HG03103 (cell line): ENCODE measurements around the gene LRRN2.
"Not testable (repeated sequence)": the region's sequence is repeated elsewhere in the genome, so short reads cannot be mapped to it uniquely, and the experiment has no call there.

ENCODE experiments used
- ATAC-seq: cut with Tn5 transposase; IDR thresholded peaks from one replicate; pipeline ENCODE4 v1.9.1; 2021; ENCODE audit warnings: low read depth; ENCODE audit not compliant: unreplicated experiment

LRRN2 gene

DNA sequence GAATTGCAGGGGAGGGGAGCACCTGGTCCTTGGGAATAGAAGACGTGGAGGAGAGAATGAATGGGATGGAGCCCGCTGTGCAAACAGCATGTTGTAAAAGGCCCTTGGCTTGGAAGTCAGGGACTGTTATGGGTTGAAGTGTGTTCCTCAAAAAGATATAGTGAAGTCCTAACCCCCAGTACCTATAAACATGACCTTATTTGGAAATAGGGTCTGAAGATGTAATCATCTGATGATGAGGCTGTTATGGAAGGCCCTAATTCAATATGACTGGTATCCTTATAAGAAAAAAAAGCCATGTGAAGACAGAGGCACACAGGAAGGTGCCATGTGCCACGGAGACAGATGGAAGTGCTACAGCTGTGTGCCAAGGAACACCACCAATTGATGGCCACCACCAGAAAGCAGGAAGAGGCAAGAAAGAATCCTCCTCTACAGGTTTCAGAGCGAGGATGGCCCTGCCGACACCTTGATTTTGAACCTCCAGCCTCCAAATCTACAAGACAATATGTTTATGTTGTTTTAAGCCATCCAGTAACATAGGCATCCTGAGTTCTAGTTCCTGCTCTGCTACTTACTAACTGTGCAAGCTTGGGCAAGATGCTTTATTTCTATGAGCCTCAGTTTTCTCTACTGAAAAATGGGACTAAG lies 51.2 kb downstream of the LRRN2 start:
- no peak for ATAC-seq

DNA sequence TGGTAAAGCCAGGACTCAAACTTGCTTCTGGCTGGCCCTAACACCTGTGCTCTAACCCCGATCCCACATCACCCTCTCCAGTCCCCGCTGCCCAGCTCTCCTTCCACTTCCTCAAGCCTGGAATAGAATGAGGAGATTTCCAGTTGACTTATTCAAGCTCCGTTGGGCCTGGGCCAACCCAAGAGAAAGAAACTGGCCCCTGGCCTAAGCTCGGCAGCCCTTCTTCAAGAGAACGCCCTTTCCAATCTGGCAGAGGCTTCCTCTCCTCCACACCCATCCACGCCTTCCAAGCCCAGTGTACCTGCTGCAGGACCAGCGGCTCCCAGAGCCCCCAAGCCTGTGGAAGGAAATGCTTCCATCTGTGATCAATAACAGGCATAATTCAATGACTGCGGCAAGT lies 51.9 kb downstream of the LRRN2 start:
- no peak for ATAC-seq

DNA sequence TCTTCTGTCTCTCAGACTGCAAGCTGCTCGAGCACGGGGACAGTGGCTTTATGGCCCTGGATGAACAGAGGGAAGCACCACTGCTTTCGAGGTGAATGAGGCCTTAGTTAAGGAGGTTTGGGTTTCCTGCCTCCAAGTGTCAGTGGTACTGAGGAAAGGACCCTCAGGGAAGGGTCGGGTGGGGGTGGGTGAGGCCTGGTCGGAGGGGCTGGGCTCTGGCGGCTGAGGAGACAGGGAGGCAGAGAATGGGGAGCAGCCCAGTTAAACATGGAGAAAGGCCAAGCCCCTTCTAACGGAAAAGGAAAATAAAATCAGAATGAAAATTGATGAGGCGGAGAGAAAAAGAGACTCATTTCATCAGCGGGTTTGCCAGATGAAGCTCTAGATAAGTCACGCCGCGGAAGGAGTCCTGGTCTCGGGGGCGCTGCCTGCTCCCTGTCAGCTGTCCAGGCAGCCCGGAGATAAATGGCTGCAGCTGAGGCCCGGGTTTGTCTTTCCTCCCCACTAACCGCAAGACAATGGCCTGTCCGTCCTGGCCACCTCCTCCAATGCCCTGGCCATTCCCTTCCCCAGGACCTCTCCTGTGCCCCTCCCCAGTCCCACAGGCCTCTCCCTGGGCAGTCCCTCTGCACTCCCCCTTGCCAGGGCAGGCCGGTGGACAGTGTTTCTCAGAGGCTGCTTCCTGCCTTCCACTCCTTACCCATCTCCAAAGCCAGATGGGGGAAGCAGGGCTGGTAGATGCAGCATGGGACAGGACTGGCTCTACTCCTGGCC lies 55.2 kb downstream of the LRRN2 start:
- no peak for ATAC-seq

DNA sequence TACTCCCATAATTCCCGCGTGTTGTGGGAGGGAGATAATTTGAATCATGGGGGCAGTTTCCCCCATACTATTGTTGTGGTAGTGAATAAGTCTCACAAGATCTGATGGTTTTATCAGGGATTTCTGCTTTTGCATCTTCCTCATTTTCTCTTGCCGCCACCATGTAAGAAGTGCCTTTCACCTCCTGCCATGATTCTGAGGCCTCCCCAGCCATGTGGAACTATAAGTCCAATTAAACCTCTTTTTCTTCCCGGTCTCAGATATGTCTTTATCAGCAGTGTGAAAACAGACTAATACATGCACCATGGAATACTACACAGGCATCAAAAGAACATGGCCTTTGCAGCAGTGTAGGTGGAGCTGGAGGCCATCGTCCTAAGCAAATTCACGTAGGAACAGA lies 56.1 kb downstream of the LRRN2 start:
- not testable (repeated sequence) for ATAC-seq

DNA sequence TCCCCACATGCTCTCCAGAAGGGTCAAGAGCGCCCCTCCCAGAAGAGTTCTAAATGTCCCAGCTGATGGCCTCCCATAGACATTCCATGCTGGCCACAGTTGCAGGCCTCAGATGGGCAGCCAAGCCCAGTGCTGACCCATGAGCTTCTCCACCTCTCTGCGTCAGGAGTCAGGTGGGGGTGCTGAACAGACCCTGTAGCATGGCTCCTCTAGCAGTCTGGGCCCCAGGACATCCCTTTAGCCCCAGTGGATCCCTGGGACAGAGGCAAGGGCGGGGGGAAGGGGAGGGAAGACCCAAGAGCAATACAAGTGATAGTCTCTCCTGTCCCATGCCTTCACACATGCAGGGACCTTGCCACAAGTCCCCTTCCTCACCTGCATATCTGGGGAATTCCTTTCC lies 56.7 kb downstream of the LRRN2 start:
- ATAC-seq, result no peak

DNA sequence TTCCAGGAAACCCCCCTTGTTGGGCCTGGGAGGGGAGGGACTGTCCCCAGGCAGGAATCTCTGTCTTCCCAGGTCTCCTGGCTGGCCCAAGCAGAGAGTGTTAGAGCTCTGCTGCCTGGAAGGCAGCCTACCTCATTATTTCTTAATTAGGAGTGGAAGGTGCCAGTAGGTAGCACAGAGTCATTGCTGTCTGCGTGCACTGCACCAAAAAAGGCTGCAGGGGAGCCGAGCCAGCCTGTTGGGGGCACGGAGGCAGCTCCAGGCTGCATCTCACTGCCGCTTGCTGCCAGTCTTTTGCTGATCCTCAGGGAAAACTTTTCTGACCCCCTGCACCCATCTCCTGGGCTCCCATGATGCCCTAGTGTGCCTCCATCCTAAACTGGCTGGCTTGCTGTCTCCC lies 58.1 kb downstream of the LRRN2 start:
- no peak for ATAC-seq

DNA sequence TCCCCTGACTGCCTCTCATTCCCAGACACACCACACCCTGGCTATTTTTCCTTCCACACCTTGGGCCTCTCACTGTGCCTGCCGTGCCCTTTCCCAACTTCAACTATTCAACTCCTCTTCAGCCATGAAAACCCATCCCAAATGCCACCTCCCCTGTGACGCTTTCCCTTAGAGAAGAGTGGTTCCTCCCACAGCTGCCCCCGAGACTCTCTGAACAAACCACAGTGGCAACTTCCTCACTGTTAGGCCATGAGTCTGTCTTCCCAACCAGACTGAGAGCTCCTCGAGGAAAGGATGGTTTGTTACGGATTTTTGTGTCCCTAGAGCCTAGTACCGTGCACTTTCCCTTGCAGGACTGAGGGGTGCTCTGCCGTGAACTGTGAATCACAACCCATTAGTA lies 59.2 kb downstream of the LRRN2 start:
- ATAC-seq, result no peak

DNA sequence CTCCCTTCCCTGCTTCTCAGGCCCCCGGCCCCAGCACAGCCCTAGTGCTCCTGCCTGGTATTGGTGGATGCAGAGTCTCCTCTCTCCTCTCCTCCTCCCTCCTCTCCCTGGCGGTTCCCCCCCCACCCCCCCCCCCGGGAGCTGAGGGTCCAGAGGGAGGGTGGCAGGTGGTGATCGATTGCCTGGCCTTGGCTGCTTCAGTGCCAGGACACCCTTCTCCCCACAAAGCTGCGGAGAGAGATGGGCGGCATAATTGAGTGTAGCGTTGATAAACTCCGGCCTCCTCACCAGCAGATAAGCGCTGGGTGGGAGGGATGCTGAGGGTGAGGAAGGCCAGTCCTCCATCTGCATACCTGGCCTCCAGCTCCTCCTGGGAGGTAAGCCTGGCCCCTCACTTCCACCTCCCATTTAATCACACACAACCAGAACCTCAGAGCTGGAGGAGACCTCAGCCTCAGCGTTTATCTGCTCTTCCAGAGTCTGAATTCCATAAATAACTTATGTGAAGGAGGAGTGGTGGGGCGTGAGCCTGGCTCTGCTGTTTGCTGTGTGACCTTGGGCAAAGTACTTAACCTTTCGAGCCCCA lies 60.8 kb downstream of the LRRN2 start:
- no peak for ATAC-seq

DNA sequence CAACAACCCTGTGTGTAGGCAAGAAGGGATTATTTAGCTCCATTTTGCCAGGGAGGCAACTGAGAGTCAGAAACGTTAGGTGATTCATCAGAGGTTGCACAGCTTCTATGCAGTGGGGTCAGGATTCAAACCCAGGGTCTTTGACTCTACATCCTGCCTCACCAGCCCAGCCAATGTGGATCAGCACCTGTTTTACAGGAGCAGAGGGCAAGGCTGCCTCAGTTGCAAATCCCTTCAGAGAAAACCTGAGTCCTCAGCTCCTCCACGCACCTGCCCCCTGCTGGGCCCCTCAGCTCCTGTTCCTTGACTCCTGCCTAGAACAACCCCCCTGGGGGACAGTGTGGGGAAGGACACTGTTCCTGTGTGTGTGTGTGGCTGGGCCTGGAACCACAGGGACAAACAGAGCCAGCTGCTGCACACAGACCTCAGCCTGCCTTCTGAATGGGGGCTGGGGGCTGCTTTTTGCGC lies 61.6 kb downstream of the LRRN2 start:
- no peak for ATAC-seq

DNA sequence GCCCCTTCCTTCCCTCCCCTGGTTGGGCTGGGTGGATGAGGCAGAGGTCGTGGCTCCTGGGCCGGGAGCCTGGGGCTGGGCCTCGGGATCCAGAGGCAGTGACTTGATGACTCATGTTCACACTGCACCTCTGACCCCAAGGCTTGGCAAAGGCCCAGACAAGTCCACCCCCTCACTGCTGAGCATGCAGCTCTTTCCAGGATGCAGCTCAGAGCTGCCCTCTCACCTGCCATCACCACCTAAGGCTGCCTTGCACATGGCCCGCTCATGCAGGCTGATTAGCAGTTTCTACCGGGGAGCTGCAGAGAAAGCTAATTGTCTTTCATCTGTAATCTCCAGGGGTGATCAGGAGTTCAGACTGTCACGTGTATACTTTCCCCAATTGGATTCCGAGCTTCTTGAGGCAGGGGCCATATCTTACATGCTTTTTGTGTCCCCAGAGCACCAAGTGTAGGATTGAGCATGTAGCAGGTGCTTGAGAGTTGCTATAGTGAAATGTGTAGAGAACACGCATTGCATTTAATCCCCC lies 62.1 kb downstream of the LRRN2 start:
- no peak for ATAC-seq

DNA sequence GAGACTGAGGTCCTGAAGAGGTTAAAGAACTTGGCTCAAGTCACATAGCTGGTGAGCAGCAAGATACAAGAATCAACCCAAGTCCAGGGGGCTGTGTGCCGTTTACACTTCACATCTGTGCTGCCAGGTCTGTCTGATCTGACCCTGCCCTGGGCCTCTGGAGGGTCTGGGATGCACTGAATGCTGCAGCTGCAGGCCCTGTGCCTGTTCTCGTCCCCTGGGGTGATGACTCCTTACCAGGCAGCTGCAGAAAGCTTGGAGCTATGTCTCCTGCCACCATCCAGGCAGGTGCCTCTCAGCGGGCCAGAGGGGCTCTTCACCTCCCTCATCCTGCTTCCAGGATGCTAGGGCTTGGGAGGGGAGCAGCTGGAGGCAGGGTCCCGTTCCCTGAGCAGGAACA lies 63.5 kb downstream of the LRRN2 start:
- no peak for ATAC-seq

DNA sequence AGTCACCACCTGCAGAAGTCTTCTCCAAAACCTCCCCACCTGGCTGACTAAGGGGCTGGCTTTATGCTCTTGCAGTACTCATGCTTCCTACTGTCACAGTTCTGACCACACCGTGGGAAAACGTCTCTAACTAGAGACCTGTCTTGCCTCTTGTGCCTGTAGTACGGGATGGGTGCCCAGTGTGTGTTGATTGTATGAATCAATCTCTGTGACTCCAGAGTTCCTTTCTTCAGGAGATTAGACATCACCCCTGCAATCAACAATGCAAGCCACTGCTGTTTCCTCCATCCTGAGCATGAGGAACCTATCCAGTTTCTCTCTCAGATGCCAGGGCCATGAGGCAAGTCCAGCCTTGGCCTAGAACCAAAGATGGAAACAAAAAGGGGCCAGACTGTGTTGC lies 64.1 kb downstream of the LRRN2 start:
- no peak for ATAC-seq

DNA sequence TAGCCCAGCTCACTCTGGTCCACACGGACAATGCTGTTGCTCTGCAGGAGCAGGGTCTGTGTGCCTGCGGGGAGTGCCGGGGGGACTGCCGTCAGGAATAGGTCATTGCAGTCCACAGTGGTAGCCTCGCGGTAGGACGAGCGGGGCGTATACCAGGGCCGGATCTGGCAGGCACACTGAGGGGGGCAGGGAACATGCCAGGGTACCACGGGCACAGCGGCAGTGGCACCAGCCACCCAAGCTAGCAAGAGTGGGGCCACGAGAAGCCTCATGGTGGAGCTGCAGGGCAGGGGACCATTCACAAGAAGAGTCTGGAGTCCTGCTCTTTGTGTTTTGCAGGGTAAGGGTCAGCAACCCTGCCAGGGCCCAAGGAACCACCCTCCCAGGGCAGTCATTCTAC lies 65.8 kb downstream of the LRRN2 start:
- ATAC-seq, result no peak

DNA sequence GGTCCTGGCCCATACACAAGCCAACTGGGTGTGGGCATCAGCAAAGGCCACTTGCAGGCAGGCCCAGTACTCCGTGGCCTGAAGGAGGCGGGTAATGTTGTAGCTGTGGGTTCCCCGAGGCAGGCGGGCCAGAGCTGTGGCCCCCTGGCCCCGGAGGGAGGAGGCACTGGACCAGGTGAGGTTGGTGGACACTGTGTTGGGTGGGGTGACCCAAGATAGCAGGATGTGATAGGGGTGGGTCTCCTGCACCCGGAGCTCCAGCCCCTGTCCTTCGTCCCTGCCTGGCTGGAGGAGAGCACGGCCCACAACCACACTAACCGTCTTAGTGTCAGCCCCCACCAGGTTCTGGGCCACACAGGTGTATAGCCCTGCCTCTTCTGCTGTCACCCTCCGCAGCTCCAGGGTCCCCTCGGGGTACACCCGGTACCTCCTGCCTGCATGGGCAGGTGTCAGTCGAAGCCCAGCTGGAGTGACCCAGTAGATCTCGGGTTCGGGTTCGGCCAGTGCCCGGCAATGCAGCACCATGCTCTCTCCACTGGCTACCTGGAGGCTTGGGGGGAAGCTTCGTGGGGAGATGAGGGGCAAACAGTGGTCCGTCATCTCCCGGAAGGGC lies 67.3 kb downstream of the LRRN2 start:
- no peak for ATAC-seq

DNA sequence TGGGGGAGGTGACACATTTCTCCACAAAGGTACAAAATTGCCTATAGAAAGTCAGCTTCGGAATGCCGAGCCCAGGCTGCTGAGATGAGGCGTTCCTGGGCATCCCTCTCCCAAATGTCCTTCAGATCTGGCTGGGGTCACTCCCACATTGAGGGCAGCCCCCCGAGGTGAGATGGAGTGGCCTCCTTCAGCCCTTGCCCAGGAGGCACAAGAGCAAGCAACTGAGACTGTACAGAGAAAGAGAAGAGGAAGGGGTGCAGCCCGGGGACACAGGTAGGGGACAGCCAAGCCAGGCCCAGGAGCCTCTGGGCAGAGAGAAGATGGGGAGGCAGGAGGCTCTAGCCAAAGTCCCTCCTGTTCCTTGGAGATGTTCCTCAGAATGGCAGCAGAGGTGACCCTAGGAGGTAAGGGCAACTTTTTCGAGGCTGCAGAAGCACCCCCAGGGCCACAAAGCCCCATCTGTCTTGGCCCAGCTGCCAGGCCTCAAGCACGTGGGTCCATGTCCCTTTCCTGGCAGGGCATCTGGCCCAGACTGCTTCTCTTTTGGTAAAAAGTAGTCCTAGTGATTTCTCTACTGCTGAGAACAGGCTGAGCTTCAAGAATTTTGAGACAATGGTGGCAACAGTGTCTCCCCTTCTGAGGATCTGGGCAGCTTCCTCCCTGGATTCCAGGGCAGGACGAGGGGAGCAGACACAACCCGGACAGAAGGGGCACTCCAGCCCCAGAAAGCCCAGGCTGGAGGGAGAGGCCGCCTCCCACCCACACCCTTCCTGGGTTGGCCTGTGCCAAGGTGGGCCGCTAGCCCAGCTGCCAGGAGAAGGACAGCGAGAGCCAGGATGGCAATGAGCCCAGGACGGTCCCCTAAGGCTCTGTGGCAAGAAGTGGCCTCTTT lies 68.0 kb downstream of the LRRN2 start:
- no peak for ATAC-seq

DNA sequence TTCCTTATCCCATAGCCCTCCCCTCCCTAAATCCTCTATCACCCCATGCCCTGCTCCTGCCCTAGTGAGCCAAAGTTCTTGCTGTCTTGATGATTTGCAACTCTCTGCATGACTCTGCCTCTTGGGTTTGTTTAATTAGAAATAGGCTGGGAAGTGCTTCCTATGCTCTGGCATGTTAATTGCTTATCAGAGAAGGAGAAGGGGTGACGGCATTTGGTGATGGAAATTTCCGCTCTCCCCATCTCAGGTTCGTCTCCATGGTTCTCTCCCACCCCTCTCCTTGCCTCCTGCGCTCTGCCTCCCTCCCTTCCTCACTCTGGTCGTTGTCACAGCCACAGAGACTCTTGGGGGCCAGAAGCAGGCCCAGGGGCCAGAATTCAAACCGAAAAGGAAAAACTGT lies 68.9 kb downstream of the LRRN2 start:
- no peak for ATAC-seq

DNA sequence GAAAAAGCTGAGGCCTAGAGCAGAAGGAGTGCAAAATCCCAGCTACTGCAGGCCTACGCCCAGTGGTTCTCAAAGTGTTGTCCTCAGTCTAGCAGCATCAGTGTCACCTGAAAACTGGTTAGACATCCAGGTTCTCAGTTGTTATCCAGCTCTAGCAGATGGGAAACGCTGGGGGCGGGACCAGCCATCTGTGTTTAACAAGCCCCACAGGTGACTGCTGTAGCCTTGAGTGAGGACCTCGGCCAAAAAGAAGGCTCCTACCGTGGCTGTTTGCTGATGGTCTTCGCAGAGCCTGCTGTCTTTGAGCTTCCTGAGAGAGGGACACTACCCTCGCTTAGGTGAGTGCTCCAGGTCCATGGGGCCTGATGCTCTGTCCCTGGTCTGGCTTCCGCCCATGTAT lies 69.7 kb downstream of the LRRN2 start:
- no peak for ATAC-seq

DNA sequence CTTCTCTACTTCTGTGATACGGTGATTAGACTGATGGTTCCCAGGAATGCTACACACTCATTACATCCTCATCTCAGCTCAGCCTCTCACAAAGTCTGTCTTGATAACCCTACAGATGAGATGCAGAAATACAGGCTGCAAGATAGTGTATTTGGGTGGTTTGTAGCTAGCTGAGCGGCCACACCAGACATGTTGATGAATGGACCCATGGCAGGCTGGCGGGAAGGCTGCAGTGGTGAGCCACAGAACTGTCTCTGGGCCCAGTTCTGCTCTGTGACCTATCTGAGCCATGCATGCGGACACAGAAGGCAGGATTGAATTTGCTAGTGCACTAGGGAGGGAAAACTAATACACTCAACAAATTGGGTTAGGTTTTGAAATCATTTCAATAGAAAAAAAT lies 71.9 kb downstream of the LRRN2 start:
- no peak for ATAC-seq

DNA sequence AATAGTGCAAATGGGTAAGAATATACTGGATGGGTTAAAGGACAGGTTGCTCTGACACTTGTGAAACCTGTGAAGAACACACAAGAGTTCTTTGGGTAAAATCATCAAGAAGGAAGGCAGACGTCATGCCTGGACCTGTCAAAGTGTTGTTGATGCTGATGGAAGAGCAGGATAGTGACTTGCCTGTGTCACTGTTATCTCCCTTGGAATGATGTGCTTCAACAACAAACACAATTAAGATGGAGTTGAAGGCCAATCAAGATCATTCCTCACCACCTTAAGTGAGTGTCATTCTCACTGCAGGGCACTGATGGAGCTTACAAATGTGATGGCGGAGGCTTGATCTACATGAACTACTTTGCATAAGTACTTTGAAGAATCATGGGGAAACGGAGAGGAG lies 73.2 kb downstream of the LRRN2 start:
- ATAC-seq, result no peak

DNA sequence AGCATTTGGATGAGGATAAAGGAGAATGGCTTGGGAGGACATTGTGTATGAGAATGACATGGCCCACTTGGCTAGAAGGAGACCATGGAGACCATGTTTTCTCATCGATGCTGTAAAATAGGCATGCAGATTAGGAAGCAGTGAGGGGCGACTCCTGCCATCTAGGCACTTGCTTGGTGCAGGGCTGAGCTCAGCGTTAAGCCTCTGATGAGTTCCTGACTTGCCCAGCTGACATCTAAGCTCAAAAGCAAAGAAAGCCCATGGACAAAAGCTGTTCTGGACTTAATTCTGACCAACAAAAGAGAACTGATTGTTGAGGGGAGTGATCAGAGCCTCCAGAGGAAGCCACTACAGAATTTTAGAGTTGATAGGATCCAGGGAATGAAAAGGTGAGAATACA lies 74.5 kb downstream of the LRRN2 start:
- no peak for ATAC-seq
